ENCODE measurements around the gene LRRC55.

LRRC55 gene

DNA sequence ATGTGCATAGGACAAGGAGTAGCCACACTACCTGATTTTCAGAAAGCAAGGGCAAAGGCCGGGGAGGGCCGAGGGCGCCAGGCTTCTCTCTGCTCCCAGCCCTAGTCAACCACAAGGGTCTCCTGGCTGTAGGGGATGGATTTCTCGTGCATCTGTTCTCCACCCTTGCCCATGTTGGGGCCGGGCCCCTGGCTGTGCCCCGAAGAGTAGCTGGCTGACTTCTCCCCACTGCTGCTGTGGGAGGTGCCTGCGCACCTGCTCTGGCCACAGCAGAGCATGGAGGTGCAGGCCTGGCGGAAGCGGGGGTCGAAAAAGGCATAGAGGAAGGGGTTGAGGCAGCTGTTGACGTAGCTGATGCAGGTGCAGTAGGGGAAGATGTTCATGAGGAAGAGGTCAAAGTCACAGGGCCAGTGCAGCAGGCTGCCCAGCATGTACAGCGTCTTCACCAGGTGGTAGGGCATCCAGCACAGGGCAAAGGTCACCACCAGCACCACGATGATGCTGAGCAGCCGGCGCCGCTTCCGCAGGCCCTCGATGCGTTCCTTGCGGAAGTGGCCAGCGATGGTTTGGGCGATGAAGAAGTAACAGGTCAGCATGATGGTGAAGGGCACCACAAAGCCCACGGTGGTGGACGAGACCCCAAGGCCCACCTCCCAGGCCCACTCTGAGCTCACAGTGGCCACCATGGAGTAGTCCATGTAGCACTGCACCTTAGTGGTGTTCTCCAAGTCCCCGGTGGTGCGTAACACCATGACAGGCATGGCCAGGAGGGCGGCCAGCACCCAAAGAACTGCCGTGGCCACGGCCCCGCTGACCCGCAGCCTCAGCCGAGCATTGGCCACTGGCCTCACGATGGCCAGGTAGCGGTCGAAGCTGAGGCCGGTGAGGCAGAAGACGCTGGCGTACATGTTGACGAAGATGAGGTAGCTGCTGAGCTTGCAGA lies 54.3 kb downstream of the LRRC55 start:
- TF ChIP-seq, protein P1, sequence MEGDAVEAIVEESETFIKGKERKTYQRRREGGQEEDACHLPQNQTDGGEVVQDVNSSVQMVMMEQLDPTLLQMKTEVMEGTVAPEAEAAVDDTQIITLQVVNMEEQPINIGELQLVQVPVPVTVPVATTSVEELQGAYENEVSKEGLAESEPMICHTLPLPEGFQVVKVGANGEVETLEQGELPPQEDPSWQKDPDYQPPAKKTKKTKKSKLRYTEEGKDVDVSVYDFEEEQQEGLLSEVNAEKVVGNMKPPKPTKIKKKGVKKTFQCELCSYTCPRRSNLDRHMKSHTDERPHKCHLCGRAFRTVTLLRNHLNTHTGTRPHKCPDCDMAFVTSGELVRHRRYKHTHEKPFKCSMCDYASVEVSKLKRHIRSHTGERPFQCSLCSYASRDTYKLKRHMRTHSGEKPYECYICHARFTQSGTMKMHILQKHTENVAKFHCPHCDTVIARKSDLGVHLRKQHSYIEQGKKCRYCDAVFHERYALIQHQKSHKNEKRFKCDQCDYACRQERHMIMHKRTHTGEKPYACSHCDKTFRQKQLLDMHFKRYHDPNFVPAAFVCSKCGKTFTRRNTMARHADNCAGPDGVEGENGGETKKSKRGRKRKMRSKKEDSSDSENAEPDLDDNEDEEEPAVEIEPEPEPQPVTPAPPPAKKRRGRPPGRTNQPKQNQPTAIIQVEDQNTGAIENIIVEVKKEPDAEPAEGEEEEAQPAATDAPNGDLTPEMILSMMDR (conservative IDR thresholded peaks at IDR 0.05; ENCODE audit: control insufficient read depth, insufficient read depth, low read depth, low read length) = no peak
- H3K4me3 ChIP-seq (ENCODE audit: control insufficient read depth, low read depth, low read length) = no peak overlapping the region
- no peak for DNase-seq (ENCODE audit: low read depth)

DNA sequence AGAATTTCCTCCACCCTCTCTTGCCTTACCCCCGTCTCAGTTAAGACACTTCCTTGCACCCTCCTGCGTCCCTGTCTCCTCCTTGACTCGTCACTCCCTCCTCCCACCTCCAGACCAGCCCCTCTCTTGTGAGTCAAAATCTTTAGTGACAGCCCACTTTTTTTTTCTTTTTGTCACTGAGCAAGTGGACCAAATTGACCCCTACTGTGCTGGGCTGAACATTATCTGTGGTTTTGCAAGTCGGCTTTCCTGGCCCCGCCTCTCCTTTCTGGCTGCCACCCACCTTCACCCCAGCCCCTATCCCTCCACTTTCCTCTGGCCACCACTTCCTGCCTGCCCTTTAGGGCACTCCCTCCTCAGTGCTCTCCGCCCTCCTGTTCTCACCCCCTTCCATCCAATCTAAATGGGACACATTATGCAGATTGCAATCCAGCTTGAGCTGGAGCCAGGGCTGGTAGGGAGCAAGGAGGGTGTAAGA lies 55.5 kb downstream of the LRRC55 start, which contains the start of gene APLNR:
Gene APLNR, minus strand, starts transcription at position 47 of the 478 bp plus-strand sequence. CDS start 246 bp downstream, outside the sequence.
- TF ChIP-seq, protein P1 (conservative IDR thresholded peaks at IDR 0.05; ENCODE audit: control insufficient read depth, insufficient read depth, low read depth, low read length) = no peak
- DNase-seq (ENCODE audit: low read depth) = no peak
- H3K4me3 ChIP-seq (ENCODE audit: control insufficient read depth, low read depth, low read length) = no peak within 1 kb of the TSS

DNA sequence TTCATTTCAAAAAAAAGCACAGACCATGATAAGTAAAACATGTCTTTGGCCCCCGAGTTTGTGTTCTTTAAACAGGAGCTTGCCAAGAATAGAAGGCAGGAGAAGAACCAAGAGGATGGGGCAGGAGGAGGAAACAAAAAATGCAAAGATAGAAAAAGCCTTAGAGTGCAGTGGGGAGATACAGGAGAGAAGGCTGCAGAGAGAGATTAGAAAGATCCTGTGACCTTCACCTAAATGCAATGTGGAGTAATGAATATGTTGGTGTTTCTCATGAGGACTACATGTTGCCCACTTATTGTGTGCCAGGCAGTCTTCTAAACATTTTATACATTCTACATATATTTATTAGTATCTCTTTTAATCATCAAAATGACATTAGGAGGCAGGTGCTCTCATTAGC lies 57.6 kb downstream of the LRRC55 start:
- no peak overlapping the region for H3K4me3 ChIP-seq (ENCODE audit: control insufficient read depth, low read depth, low read length)
- TF ChIP-seq, protein P1 (conservative IDR thresholded peaks at IDR 0.05; ENCODE audit: control insufficient read depth, insufficient read depth, low read depth, low read length) = no peak
- no peak for DNase-seq (ENCODE audit: low read depth)

DNA sequence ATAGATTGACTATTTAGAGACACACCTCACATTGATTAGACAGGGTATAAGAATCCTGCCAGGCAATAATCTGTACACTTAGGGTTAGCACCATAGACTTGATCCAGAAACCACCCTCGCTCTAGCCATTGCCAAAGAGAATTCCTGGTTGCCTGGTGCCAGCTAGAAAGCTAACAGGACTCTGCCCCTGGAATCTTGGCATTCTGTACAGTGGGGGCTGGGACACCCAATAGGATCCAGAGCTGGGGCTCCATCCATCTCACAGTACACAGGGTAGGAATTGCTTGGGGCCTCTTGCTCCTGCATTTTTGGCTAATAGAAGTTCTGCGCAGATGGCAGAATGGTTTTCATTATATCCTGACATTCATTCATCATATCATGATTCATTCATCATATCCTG lies 58.3 kb downstream of the LRRC55 start:
- no peak overlapping the region for H3K4me3 ChIP-seq (ENCODE audit: control insufficient read depth, low read depth, low read length)
- no peak for DNase-seq (ENCODE audit: low read depth)
- TF ChIP-seq, protein P1 (conservative IDR thresholded peaks at IDR 0.05; ENCODE audit: control insufficient read depth, insufficient read depth, low read depth, low read length) = no peak

DNA sequence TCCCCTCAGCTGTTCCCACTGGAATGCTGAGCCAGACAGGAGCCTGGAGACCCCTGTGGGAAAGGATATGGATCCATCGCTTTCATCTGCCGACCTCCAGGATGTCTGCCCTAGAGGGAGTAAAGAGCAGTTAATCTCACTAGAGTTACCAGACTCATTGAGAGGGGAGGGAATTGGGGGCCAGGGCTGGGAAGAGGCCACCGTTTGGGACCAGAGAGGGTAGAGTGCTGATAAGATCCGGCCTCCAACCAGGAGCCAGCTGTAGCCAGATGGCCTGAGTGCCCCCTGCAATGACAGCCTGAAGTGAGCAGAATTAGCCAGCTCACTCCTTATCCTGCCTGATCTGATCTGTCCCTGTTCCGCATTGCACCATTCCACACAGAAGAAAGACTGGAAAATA lies 59.0 kb downstream of the LRRC55 start:
- TF ChIP-seq, protein P1 (conservative IDR thresholded peaks at IDR 0.05; ENCODE audit: control insufficient read depth, insufficient read depth, low read depth, low read length) = no peak
- H3K4me3 ChIP-seq (ENCODE audit: control insufficient read depth, low read depth, low read length) = no peak overlapping the region
- DNase-seq (ENCODE audit: low read depth) = no peak

Measured in fibroblast of mammary gland (primary cell).